Measurements from ENCODE around the gene NVL.

The NVL gene

DNA sequence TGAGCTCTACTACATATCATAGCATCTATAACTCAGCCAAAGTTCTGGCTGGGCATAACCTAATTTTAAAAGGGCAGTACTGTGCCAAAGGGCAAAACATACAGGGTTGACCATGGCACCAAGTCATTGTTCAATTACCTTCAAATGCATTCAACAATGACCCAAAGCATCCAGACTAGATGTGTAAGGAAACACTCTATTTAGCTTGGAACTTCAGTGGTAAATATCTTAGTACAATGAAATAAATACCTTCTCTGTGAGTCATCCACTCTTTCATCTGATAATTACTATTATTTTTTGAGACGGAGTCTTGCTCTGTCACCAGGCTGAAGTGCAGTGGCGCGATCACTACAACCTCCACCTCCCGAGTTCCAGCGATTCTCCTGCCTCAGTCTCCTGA is 70.0 kb downstream of the NVL start:
- Histone ChIP-seq H3K4me3 (ENCODE audit: low read length) (no peak overlapping the region), H4K20me1 (ENCODE audit: control insufficient read depth, insufficient read depth, low read depth, low read length) (no peaks in the 10 kb centered on the region), H3K79me2 (ENCODE audit: control insufficient read depth, low read length) (no peaks in the 10 kb centered on the region), H3K36me3 (ENCODE audit: control insufficient read depth, low read length) (no peaks in the 10 kb centered on the region), H3K4me1 (ENCODE audit: control insufficient read depth, low read length) (no peaks in the 10 kb centered on the region), H3K9me3 (ENCODE audit: control insufficient read depth, insufficient read depth, low read length) (no peaks in the 10 kb centered on the region), H3K9me2 (replicated peaks; ENCODE audit: control insufficient read depth, low read length) (no peaks in the 10 kb centered on the region), H3K27ac (ENCODE audit: low read depth, low read length) (no peak overlapping the region), H3F3A (ENCODE audit: control insufficient read depth, insufficient read depth) (no peaks in the 10 kb centered on the region), H3K4me2 (ENCODE audit: low read length) (no peak overlapping the region), H3K27me3 (ENCODE audit: control insufficient read depth, low read length) (no peaks in the 10 kb centered on the region)
- TF ChIP-seq EZH2phosphoT487 (IDR thresholded peaks at IDR 0.05; ENCODE audit: borderline replicate concordance, low read length) (no peak), CTCF (IDR thresholded peaks at IDR 0.05; ENCODE audit: low read depth, low read length, poor library complexity, severe bottlenecking) (no peak)

DNA sequence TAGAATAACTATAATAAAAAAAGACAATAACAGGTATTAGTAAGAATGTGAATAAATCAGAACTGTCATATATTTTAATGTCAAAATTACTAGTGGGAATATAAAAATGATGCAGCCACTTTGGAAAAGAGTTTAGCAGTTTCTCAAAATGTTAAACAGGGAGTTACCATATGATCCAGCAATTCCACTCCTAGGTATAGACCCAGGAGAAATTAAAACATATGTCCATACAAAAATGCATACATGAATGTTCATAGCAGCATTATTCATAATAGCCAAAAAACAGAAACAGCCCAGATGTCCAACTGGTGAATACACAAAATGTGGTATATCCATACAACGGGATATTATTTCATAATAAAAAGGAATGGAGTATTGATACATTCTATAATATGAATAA is 71.6 kb downstream of the NVL start:
- no peak for TF ChIP-seq CTCF (IDR thresholded peaks at IDR 0.05; ENCODE audit: low read depth, low read length, poor library complexity, severe bottlenecking)
- Histone ChIP-seq H3K79me2 (ENCODE audit: control insufficient read depth, low read length) (no peaks in the 10 kb centered on the region), H3K9me2 (replicated peaks; ENCODE audit: control insufficient read depth, low read length) (no peaks in the 10 kb centered on the region), H3F3A (ENCODE audit: control insufficient read depth, insufficient read depth) (no peaks in the 10 kb centered on the region), H3K4me3 (ENCODE audit: low read length) (no peak overlapping the region), H3K36me3 (ENCODE audit: control insufficient read depth, low read length) (no peaks in the 10 kb centered on the region), H3K4me1 (ENCODE audit: control insufficient read depth, low read length) (no peaks in the 10 kb centered on the region; the same call in 1 of the 2 replicates), H3K4me2 (ENCODE audit: low read length) (no peak overlapping the region), H4K20me1 (ENCODE audit: control insufficient read depth, insufficient read depth, low read depth, low read length) (no peaks in the 10 kb centered on the region), H3K27ac (ENCODE audit: low read depth, low read length) (no peak overlapping the region), H3K9me3 (ENCODE audit: control insufficient read depth, insufficient read depth, low read length) (no peaks in the 10 kb centered on the region), H3K27me3 (ENCODE audit: control insufficient read depth, low read length) (no peaks in the 10 kb centered on the region)

- Histone ChIP-seq H3F3A (ENCODE audit: control insufficient read depth, insufficient read depth) (no peaks in the 10 kb centered on the region), H3K27ac (ENCODE audit: low read depth, low read length) (no peak overlapping the region), H3K9me3 (ENCODE audit: control insufficient read depth, insufficient read depth, low read length) (no peaks in the 10 kb centered on the region), H3K4me2 (ENCODE audit: low read length) (no peak overlapping the region), H3K36me3 (ENCODE audit: control insufficient read depth, low read length) (no peaks in the 10 kb centered on the region), H3K79me2 (ENCODE audit: control insufficient read depth, low read length) (no peaks in the 10 kb centered on the region), H3K27me3 (ENCODE audit: control insufficient read depth, low read length) (no peaks in the 10 kb centered on the region), H4K20me1 (ENCODE audit: control insufficient read depth, insufficient read depth, low read depth, low read length) (no peaks in the 10 kb centered on the region), H3K9me2 (replicated peaks; ENCODE audit: control insufficient read depth, low read length) (no peaks in the 10 kb centered on the region), H3K4me1 (ENCODE audit: control insufficient read depth, low read length) (no peaks in the 10 kb centered on the region; the same call in 1 of the 2 replicates), H3K4me3 (ENCODE audit: low read length) (no peak overlapping the region)
- TF ChIP-seq EZH2phosphoT487 (IDR thresholded peaks at IDR 0.05; ENCODE audit: borderline replicate concordance, low read length) (no peak), CTCF (IDR thresholded peaks at IDR 0.05; ENCODE audit: low read depth, low read length, poor library complexity, severe bottlenecking) (no peak)
Measured at GRCh38 chr1:224256640-224257039, 73.3 kb downstream of the NVL start.

- H3K9me2 ChIP-seq (replicated peaks; ENCODE audit: control insufficient read depth, low read length) = no peaks in the 10 kb centered on the region
- H3K79me2 ChIP-seq (ENCODE audit: control insufficient read depth, low read length) = no peaks in the 10 kb centered on the region
- H3K4me3 ChIP-seq (ENCODE audit: low read length) = no peak overlapping the region
- H3F3A ChIP-seq (ENCODE audit: control insufficient read depth, insufficient read depth) = no peaks in the 10 kb centered on the region
- H3K9me3 ChIP-seq (ENCODE audit: control insufficient read depth, insufficient read depth, low read length) = no peaks in the 10 kb centered on the region
- no peaks in the 10 kb centered on the region for H3K27me3 ChIP-seq (ENCODE audit: control insufficient read depth, low read length)
- no peak for TF ChIP-seq CTCF (IDR thresholded peaks at IDR 0.05; ENCODE audit: low read depth, low read length, poor library complexity, severe bottlenecking)
- no peak for TF ChIP-seq EZH2phosphoT487 (IDR thresholded peaks at IDR 0.05; ENCODE audit: borderline replicate concordance, low read length)
- H3K4me2 ChIP-seq (ENCODE audit: low read length) = no peak overlapping the region
- no peaks in the 10 kb centered on the region for H4K20me1 ChIP-seq (ENCODE audit: control insufficient read depth, insufficient read depth, low read depth, low read length)
- no peak overlapping the region for H3K27ac ChIP-seq (ENCODE audit: low read depth, low read length)
- H3K36me3 ChIP-seq (ENCODE audit: control insufficient read depth, low read length) = peaks cover 9% of the 10 kb centered on the region
- H3K4me1 ChIP-seq (ENCODE audit: control insufficient read depth, low read length) = no peaks in the 10 kb centered on the region; the same call in 1 of the 2 replicates
Measured at GRCh38 chr1:224253721-224254120, 76.3 kb downstream of the NVL start.
